AG20443 (cell line): ENCODE results near the gene RUBCN.
"Not testable (repeated sequence)": the region's sequence is repeated elsewhere in the genome, so short reads cannot be mapped to it uniquely, and the experiment has no call there.

Source experiments
- DNase-seq: peaks from one replicate; pipeline ENCODE4 v3.0.0; 2012; ENCODE audit warnings: low spot score, mixed read lengths

Gene RUBCN

GRCh38 chr3:197734667-197735318, 1.9 kb downstream of the RUBCN start:
- no peak for DNase-seq

- no peak for DNase-seq
These were observed 3.7 kb downstream of the RUBCN start for GRCh38 chr3:197733042-197733441.

DNA sequence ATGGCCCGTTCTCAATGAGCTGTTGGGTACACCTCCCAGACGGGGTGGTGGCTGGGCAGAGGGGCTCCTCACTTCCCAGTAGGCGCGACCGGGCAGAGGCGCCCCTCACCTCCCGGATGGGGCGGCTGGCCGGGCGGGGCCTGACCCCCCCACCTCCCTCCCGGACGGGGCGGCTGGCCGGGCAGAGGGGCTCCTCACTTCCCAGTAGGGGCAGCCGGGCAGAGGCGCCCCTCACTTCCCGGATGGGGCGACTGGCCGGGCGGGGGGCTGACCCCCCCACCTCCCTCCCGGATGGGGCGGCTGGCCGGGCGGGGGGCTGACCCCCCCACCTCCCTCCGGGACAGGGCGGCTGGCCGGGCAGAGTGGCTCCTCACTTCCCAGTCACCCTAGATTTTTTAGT, 5.2 kb downstream of the RUBCN start:
- DNase-seq: not testable (repeated sequence)

DNA sequence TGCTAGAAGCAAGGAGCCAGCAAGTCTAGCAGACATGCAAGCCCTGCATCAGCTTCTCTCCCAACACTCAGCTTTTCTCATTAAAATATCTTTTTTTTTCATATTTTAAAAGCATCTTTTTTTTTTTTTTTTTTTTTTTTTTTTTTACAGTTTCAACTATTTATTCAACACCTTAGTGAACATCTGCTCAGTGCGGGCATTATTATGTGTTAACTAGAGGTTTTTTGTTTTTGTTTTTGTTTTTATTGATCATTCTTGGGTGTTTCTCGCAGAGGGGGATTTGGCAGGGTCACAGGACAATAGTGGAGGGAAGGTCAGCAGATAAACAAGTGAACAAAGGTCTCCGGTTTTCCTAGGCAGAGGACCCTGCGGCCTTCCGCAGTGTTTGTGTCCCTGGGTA, 5.9 kb downstream of the RUBCN start:
- DNase-seq: not testable (repeated sequence)

- peak; percentile 84 for DNase-seq
These were observed 6.5 kb downstream of the RUBCN start for GRCh38 chr3:197730200-197730599.

DNA sequence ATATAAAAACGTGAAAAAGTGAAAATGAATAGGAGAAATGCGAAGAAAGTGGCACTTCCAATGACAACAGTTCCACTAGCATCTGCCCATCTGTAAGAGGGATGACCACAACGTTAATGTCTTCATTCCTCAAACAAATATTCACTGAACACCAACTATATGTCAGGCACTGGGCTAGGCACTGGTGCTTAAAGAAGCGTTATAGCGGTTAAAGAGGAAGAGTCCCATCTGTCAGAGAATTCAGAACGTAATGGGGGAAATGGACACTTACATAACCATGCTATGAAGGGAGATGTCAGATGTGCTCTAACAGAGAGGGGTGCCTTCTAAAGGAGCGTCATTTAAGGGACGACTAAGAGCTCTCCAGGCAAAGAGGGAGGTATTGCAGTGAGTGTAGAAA, 8.2 kb downstream of the RUBCN start:
- no peak for DNase-seq

DNA sequence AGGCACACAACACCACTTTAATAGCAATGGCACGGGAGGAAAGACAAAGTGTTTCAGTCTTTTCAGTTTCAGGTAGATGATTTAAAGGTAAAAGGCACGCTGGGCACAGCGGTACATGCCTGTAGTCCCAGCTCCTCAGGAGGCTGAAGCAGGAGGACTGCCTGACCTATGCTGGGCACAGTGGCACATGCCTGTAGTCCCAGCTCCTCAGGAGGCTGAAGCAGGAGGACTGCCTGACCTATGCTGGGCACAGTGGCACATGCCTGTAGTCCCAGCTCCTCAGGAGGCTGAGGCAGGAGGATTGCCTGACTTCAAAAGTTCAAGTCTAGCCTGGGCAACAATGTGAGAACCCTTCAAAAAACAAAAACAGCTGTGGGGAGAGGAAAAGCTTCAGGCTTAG, 8.8 kb downstream of the RUBCN start:
- DNase-seq: not testable (repeated sequence)

DNA sequence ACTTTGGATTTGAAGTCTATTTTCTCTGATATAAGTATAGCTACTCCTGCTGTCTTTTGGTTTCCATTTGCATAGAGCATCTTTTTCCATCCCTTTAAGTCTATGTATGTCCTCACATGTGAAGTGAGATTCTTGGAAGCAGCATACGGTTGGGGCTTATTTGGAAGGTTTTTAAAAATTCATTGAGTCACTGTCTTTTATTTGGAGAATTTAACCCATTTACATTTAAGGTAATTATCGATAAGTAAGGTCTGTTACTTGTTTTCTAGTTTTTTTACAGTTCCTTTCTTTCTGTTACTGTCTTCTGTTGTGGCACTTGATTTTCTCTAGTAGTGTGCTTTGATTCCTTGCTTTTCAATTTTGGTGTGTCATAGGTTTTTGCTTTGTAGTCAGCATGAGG, 14.0 kb downstream of the RUBCN start:
- DNase-seq: no peak

DNA sequence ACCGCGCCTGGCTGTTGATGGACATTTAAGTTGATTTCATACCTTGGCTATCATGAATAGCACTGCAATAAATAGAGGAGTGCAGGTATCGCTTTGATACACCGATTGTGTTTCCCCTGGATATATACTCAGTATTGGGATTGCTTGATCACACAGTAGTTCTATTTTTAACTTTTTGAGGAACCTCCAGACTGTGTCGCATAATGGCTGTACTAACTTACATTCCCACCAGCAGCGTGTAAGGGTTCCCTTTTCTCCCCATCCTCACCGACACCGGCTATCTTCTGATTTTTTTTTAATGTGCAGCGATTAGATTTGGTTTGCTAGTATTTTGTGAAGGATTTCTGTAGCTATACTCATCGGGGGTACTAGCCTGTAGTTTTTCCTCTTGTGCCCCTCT, 16.0 kb downstream of the RUBCN start:
- DNase-seq: no peak

DNA sequence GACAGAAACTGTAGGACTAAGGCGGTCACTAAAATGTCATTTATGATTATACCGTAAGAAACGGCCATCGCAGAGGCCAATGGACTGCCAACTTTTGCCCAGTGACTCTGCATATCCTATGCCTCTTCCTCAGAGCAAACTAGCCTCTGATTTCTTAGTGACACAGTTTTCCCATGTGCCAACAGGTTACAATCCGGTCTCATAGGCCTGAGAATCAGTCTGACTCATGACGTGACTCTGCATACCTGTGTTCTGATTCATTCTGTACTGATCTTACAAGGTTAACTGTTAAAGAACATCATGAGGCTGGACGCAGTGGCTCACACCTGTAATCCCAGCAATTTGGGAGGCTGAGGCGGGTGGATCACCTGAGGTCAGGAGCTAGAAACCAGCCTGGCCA, 17.8 kb downstream of the RUBCN start:
- peak; percentile 55 for DNase-seq

DNA sequence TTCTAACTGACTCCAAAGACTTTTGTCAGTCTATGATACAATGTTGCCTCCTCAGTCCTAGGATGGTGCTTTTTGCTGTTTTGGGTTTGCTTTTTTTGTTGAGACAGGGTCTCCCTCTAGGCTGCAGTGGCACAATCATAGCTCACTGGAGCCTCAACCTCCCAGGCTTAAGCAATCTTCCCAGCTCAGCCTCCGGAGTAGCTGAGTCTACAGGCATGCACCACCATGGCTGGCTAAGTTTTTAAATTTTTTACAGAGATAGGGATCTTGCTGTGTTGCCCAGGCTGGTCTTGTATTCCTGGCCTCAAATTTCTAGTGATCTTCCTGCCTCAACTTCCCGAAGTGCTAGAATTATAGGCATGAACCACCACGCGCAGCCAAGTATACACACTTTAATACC, 22.5 kb downstream of the RUBCN start:
- DNase-seq: no peak

DNA sequence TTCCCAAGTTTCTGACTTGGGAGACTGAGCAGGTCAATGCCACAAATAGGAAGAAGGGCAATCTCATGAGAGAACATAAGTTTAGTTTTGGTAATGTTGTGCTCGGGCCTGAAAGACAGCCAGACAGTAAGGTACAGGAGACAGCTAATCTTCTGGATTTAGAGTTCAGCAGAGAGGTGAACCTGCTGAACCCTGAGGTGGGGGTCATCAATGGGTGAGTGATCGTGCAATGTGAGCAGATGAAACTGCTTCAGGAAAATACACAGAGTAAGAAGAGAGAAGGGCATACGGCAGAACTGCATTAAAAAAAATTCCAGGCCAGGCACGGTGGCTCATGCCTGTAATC, 23.3 kb downstream of the RUBCN start:
- DNase-seq: no peak

DNA sequence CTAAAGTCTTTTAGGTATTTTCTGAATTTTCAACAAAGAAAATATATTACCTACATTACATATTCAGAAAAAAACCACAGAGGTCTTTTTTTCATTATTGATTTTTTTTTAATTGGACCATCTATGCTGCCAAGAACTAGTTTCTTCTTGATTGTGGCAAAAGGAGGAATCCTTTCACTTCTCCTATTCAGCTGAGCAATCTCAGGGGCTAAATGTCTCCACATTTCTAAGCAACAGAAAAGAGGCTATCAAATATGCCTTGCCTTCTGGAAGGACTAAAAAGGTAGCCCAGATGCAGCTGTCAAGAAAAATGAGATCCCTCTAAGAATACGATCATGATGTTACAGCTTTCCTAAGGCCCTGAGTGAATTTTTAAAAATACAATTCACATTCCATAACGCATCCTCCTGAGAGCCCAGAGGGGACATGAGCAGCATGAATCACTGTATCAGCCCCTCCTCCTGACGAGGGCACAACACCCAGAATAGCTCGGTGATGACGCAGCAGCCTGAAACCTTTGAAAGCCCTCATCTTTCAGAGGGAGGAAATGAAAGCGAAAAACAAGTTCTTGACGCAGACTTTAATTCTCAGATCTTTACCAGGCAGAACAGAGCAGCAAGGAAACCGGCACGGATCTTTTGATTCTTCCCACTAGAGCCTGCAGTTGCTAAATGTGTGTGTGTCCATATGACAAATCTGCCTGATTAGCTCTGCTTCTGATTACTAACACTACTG, 24.6 kb downstream of the RUBCN start:
- DNase-seq: peak; percentile 92

DNA sequence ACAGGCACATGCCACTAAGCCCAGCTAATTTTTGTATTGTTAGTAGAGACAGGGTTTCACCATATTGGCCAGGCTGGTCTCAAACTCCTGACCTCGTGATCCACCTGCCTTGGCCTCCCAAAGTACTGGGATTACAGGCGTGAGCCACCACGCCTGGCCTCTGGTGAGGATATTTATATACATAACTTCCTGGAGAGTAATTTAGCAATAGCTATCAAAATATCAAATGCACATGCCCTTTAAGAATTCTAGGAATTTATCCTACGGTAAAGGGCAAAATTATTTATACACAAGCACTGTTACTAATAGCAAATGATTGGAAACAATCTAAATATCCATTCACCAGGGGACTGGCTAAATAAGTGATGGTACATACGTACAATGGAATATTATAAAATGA, 25.7 kb downstream of the RUBCN start:
- DNase-seq: not testable (repeated sequence)

- DNase-seq: no peak
These were observed 27.6 kb downstream of the RUBCN start for GRCh38 chr3:197709135-197709534.

- DNase-seq: no peak
These were observed 30.0 kb downstream of the RUBCN start for GRCh38 chr3:197706658-197707057.

DNA sequence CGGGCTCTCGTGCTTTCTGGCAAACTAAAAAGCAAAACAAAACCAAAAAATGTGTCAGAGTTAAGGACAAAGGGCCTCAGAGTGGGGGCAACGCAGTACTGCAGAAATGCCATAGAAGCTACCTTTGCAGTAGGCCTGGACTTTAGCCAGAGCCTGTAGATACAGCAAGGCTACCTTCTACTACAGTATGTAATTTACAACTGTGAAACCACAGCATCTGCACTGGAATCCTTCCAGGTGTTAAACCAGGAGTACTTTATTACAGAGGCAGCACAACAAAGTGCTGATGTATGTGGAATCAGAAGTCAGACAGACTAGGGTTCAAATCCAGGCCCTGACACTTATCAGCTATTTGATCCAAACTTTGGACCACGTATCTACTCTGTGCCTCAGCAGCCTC, 34.9 kb downstream of the RUBCN start:
- no peak for DNase-seq

DNA sequence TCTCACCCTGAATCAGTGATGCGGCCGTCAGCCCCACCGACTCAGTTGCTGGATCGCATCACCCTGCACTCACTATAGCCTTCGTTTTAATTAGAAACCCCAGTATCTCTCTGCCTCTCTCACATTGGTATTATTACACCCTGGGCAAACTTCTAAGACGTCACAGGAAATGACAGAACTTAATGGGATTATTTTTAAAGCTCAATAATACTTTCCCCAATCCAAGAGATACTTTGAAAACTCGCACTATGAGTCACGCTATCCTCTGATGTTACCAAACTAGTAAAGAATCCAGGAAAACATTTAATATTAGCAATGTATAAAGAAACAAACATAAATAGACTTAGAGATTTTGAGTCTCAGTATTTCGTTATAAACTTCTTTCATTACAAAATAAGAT, 36.6 kb downstream of the RUBCN start:
- DNase-seq: no peak

- DNase-seq: no peak
These were observed 39.3 kb downstream of the RUBCN start for GRCh38 chr3:197697355-197697754.

DNA sequence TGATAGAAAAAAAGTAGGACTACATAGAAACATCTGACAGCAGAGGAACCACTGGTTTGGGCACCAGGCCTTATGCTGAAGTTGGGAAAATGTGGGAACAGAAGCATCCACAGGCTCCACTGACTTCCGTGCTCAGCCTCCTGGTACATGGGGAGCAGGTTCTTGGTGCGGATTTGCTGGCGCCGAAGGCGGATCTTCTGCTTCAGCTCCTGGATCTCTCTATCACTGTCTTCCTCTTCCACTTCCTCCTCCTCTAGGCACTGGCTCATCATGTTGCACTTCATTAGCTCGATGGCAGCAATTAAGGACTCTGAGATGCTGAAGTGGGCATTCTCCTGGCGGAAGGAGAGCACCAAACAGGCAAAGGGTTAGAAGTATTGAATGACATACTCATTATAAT, 42.5 kb downstream of the RUBCN start:
- no peak for DNase-seq

GRCh38 chr3:197692641-197693040, 44.1 kb downstream of the RUBCN start:
- DNase-seq: no peak

GRCh38 chr3:197690754-197691153, 46.0 kb downstream of the RUBCN start:
- no peak for DNase-seq

GRCh38 chr3:197687570-197687969, 49.1 kb downstream of the RUBCN start:
- no peak for DNase-seq

- DNase-seq: no peak
These were observed 49.8 kb downstream of the RUBCN start for GRCh38 chr3:197686899-197687298.
